Islet precursor cell (in vitro differentiated cells): ENCODE results near the gene EMILIN2.
"Not testable (repeated sequence)": the region's sequence is repeated elsewhere in the genome, so short reads cannot be mapped to it uniquely, and the experiment has no call there.

Experiments used
- DNase-seq: peaks from one replicate; pipeline ENCODE4 v3.0.0-alpha.2; 2018

EMILIN2 gene

DNA sequence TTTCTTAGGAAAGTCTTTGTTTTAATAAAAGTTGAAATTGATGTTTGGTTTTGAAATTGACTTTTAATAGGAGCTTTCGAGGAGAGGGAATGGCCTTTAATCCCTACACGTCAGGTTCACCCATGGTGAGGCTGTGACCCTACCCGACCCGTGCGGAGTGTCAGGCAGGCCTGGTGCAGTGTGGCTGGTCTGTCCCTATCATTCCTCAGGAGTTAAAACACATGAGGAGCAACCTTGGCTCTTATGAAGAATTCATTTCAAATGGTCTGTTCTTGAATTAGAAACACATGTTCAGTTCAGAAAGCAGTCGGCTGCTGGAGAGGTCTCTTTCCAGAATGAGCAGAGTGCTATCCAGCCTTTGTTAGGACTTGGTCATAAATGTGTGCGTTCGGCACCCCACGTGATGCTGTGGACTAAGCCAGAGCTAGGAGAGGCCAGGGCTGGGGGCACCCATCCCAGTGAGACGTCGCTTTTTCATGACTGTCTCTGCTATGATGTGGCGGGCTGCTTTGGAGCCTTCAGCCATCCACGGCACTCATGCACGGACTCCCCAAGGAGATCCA lies 54.7 kb downstream of the EMILIN2 start:
- peak; percentile 48 for DNase-seq

GRCh38 chr18:2902327-2902726 lies 55.5 kb downstream of the EMILIN2 start:
- DNase-seq: peak; percentile 35

- peak; percentile 33 for DNase-seq
Observed at GRCh38 chr18:2903006-2903405, 56.2 kb downstream of the EMILIN2 start.

DNA sequence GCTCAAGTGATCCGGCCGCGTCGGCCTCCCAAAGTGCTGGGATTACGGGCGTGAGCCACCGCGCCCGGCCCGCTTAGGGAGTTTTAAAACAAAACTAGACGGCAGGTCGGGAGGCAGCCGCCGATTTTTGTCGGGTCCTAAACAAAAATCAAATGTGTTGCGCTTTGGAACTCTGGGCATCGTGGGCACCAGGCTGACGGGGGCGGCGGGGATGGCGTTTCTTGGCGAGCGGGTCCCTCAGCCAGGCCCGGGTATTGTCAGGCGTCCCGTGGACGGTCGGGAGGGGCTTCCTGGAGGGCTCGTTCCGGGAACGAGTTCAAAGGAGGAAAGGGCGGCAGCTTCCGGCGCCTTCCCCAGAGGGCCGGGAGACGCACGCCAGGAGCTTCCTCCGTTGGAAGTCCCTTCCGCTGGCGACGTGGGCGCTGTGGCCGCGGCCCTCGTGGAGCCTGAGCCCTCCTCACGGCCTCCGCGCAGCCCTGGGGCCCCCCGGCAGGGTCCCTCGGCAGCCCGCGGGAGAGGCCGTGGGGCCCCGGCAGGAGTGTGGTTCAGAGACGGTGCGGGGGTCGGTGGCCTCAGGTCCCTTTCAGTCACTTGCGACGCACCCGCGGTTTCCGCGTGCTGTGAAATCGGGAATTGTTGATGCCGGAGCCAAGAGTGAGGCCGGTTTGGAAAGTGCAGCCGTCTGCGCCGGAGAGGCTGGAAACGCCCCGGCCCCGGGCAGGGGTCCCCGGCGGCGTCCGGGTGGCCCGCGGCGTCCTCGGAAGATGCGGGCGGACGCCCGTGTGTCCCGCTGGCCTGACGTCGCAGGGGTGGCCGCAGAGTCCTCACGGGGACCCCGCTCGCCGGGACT lies 59.3 kb downstream of the EMILIN2 start:
- peak; percentile 82 for DNase-seq

GRCh38 chr18:2906704-2907549 lies 60.1 kb downstream of the EMILIN2 start:
- peak; percentile 59 for DNase-seq

DNA sequence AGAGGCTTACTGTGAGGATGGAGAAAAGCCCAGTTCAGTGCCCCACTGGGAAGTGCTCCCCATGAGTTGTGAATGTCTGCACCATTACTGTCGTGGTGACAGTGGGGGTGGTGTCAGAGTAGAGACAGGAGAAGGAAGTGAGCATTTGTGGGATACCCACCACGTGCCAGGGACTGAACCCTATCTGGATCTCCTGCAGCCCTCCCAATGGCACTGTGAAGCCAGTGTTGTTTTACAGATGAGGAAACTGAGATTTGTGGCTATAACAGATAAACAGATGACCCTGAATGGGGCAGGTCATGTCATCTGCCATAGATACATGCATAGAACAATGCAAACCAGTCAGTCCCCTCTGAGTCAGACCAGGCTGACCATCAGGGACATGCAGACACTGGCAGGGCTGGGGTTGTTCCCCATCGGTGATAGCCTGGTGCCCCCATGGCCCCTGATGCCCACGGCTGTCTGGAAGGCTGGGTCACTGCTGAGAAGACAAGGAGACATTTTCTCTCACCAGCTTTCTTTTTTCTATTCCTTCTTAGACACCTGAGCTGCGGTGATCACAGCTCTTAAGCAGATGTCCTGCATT lies 60.8 kb downstream of the EMILIN2 start:
- DNase-seq: peak; percentile 32

DNA sequence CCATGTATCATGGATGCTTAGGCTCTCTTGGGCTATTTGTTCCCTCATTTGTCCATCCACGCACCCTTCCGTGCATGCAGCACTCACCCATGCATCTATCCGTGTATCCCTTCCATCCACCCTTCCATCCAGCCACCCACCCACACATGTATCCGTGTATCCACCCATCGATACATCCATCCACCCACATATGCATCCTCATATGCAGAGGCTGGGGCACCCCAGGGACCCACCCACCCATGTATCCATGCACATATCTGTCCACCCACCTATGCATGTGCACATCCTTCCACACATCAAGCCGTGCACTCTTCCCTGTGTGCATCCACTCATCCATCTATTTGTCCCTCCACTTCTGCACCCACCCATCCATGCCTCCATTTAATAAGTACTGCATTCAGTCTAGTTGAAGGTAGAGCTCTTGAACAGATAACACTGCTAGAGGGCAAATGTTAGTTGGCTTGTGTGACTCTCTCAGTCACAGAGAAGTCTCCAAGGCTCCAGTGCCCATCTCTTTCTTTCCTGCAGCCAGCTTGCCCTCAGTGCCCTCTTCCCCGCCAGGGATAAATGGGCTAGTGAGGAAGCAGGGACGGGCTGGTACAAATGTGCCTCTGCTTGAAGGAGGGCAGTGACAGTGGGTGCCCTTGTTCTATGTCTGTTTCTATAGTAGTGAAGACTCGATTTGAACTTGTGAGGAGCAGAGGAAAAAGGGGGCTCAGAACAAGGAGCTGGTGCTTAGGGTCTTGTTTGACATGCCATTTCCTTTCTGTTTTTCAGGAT lies 61.5 kb downstream of the EMILIN2 start:
- DNase-seq: peak; percentile 43

DNA sequence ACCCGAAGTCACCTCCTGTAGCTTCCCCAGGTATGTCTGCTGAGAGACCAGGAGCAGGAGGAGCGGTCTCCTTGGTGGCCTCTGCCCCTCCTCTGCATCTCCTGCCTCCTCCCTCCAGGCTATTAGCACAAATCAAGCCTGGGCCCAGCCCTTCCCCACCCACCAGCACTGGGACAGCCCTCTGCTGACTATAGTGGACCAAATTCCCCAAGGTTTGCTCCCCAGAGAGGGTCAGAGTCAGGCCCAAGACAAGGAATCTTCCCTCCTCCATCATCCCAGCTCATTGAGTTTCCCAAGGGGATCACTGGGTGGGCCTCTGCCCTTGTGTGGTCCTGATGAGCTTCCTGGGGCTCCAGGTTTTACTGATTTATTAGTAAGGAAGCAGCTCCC lies 62.1 kb downstream of the EMILIN2 start:
- DNase-seq: no peak

DNA sequence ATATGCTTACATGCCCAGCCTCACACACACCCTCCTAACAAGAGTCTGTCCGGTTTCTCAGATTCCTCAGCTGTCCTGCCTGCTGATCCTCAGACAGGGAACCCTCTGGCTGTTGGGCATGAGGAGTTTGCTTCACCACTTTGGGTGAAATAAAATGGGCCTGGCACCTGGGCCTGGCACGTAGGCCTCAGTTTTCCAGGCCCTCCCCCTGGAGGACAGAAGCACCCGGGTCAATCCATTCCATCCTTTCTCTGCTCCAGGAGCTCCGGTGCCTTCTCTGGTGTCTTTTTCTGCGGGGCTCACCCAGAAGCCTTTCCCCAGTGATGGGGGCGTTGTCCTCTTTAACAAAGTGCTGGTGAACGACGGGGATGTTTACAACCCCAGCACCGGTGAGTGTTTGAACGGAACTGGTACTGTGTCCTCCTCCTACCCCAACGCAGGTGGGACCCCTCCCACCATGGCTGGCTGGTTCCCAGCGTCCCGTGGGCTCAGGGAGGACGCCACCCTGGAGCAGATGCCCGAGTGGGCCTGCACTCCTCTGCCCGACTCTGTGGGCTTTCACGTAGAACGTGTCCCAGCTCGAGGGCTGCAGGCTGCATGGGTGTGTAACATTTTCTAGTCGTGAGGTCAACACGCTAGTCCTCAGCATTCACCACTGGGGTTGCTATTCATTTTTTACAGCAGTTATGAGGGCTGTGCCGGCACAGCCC lies 62.8 kb downstream of the EMILIN2 start:
- DNase-seq: peak; percentile 35

DNA sequence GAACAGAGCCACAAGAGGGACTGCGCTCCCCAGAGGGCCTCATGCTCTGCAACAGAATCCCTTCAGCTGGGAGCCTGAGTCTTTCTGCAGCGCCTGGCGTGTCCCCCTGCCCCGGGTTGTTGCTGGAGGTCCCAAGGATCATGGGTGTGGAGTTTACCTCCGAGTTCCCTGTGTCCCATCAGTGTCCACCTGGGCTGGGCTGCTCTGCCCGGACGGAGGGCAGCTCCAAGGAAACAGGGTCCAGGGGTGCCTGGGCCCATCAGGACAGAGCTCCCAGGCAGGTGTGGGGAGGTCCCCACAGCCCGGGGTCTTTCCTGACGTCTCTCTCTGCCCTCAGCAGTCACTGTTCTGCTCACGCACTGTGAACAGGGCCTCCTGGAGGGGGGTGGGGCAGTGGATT lies 63.5 kb downstream of the EMILIN2 start:
- DNase-seq: no peak

- peak; percentile 45 for DNase-seq
Observed at GRCh38 chr18:2910751-2911425, 64.1 kb downstream of the EMILIN2 start.

DNA sequence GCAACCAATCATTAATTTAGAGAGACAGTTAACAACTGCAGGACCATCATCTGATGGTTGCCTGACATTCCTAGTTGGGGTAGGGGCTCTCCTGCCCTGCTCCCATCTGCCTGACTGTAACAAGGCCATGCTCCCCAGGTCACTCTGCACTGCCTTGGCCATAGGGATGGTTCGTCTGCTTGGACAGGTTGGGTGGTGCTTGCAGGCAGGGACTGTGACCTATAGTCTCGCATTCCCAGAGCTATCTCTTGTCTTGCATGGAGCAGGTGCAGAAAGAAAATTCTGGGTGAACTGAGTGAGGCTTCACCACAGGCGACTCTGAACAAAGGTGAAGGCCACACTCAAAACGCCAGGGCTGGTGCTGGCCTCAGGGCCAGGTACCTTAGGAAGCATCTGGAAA lies 64.7 kb downstream of the EMILIN2 start:
- peak; percentile 46 for DNase-seq

GRCh38 chr18:2912357-2913299 lies 65.8 kb downstream of the EMILIN2 start:
- DNase-seq: peak; percentile 46

DNA sequence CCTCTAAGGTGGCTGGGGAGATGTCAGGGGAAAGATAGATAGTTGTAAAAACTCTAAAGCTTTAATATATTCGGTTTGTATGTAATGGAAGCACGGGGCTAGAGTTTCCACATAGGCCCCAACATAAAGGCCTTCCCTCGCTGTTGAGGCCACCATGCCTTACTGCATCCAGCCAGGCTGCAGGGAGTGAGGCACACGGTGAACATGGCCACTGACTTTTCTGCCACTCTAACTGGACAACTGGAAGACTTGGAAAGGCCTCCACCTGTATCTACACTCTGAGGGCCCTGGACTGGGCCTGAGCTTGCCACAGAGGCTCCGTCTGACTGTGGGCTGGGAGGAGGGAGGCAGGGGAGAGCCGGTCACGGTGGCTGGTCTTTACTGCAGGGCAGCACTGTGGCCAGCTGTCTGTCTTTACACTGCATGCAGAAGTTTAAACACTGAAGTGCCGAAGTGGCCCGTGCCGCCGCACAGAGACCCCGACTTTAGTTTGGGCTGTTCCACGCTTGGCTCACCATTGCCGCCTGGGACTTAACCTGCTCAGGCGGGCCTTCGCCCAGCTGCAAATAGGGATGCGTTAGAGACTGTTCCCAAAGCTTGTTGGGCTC lies 66.7 kb downstream of the EMILIN2 start:
- DNase-seq: peak; percentile 47

- DNase-seq: peak; percentile 34
Observed at GRCh38 chr18:2914185-2914880, 67.5 kb downstream of the EMILIN2 start.

DNA sequence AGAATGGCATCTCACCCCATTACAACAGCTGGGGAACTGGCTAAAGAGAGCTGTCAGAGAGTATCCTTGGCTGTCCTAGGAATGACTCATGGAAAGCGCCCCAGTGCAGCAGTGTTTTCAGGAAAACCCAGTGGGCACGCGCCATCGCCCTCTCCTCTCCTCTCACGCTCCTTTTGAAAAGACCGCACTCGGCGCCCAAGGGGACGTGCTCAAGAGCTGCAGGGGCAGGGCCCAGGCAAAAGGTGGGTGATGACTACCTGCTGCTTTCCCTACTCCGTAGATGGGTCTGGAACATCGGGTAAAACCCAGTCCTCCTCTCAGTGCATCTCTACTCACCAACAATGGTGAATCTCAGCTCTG lies 68.1 kb downstream of the EMILIN2 start:
- peak; percentile 25 for DNase-seq

- DNase-seq: not testable (repeated sequence)
Observed at GRCh38 chr18:2915486-2915885, 68.7 kb downstream of the EMILIN2 start.

DNA sequence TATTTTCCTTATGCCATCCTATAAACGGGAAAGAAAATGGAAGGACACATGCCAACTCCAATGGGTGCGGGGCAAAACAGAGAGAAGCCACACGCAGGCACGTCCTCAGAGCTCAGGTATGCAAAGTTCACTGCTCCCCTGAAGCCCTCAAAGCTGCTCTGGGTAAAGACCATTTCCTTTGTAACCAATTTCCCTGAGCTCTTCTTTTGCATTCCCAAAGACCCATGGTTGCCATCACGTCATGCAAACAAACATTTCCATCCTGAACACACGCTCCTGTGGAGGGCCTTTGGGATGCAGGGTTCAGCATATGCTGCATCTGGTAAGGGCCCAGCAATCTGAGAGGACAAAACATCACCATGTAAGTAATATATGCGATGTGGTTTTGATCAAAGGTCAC lies 69.4 kb downstream of the EMILIN2 start:
- peak; percentile 42 for DNase-seq
